ENCODE measurements around the gene PCDHB11. TPM values are rescaled to one million over a fixed set of nuclear protein-coding genes. Genes with fewer than 3 reads are reported as not detected.

The PCDHB11 gene
- 1.1 and 1.6 TPM in 2 replicates for polyA plus RNA-seq

GRCh38 chr5:141199359-141200235, at the start of gene PCDHB11:
Gene PCDHB11 (plus strand): TSS chr5:141199627. CDS start chr5:141199775, 148 bp downstream.

DNA sequence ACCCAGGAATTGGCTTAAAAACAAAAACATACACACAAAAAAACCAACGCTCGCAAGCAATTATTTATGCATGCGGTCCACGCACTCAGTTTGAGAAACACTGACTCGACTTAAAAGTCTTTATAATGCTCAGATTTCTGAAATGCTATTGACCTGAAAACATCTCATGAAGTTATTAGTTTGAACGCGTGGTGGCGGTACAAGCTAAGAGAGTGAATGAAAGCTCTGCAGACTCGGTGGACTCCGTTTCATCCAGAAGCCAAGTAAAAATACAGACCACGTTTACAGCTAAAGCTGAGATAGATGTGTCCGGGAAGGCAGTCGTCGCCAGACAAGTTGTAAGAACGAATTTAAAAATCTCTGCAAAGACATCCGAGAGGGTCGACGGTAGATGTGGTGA, 49.6 kb upstream of the PCDHB11 start, which contains the start of gene PCDHB6:
PCDHB6 (plus strand) TSS at position 246 of the 400 bp plus-strand sequence. CDS start 201 bp downstream, outside the sequence.

DNA sequence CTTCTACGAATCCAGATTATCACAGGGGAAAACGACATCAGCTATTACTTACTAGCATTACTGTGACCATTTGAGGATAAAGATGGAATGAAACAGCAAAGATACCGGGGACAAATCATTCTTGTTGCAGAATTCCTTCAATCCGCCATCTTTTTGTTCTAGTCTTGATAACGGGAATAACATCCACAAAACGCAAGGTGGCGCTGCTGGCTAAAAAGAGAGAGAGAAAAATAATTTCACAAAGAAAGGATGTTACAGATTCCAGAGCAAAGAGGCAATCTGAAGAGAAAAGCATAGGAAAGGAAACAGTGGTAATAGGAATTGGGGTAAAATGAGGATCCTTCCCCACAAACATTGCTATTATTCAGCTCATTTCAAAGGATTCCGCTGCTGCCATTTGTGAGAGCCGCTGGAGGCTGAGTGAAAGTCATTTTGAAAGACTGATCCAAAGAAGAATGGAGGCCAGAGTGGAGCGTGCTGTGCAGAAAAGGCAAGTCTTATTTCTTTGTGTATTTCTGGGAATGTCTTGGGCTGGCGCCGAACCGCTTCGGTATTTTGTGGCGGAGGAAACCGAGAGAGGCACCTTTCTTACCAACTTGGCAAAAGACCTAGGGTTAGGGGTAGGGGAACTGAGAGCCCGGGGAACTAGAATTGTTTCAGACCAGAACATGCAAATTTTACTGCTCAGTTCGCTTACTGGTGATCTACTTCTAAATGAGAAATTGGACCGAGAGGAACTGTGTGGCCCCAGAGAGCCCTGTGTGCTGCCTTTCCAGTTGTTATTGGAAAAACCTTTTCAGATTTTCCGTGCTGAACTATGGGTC, 26.8 kb upstream of the PCDHB11 start, which contains the start of gene PCDHB7:
PCDHB7 (plus strand) TSS at position 264 of the 824 bp plus-strand sequence; CDS start at position 456, 192 bp downstream.

GRCh38 chr5:141177577-141178191, 21.7 kb upstream of the PCDHB11 start, which contains the start of gene PCDHB8:
Gene PCDHB8 (plus strand): TSS chr5:141177790. CDS start chr5:141178035, 245 bp downstream.

GRCh38 chr5:141182248-141182647, 17.2 kb upstream of the PCDHB11 start, which contains the start of gene PCDHB16:
Gene PCDHB16 (plus strand): TSS chr5:141182387. CDS start chr5:141182560, 173 bp downstream.

DNA sequence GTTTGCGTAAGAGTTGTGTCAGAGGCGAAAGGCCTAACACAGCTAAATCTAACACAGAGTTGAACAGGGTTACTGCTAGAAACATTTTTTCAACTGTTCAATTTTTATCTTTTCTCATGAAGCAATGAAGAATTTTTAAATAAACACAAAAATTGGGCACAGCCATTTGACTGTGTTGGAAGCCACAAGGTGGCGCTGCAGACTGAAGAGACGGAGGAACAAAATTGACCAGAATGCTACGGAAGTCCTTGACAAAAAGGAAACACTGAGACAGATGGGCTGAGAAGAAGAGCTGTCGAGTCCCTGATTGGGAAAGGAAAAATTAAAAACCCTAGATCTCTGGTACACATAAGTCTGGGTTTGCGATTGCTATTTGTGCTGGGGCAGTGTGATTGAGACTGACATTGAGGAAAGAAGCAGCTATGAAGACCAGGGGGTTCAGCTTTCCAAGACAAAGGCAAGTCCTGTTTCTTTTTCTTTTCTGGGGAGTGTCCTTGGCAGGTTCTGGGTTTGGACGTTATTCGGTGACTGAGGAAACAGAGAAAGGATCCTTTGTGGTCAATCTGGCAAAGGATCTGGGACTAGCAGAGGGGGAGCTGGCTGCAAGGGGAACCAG, 12.4 kb upstream of the PCDHB11 start, which contains the start of gene PCDHB9:
PCDHB9 (plus strand) TSS at position 265 of the 616 bp plus-strand sequence; CDS start at position 423, 158 bp downstream.

GRCh38 chr5:141192110-141192725, 7.2 kb upstream of the PCDHB11 start, which contains the start of gene PCDHB10:
Gene PCDHB10 (plus strand): TSS chr5:141192353. CDS start chr5:141192553, 200 bp downstream.

DNA sequence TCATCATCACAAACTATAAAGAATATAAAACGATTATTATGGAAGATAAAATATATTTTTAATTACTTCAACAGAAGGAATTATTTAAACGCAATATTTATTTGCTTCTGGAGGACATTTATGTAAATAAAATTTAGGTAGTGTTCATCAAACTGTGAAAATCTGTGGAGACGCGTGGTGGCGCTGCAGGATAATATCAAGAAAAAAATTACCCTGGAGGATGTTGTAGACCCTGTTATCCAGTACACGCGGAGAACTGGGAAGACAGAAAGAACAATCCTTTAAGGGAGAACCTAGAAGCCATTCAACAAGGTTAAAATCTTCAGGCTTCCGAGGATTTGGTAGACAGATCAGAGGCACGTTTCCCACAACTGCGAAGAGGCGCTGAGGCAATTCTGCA, 9.1 kb downstream of the PCDHB11 start, which contains the start of gene PCDHB12:
PCDHB12 (plus strand) TSS at position 242 of the 400 bp plus-strand sequence. CDS start 189 bp downstream, outside the sequence.

DNA sequence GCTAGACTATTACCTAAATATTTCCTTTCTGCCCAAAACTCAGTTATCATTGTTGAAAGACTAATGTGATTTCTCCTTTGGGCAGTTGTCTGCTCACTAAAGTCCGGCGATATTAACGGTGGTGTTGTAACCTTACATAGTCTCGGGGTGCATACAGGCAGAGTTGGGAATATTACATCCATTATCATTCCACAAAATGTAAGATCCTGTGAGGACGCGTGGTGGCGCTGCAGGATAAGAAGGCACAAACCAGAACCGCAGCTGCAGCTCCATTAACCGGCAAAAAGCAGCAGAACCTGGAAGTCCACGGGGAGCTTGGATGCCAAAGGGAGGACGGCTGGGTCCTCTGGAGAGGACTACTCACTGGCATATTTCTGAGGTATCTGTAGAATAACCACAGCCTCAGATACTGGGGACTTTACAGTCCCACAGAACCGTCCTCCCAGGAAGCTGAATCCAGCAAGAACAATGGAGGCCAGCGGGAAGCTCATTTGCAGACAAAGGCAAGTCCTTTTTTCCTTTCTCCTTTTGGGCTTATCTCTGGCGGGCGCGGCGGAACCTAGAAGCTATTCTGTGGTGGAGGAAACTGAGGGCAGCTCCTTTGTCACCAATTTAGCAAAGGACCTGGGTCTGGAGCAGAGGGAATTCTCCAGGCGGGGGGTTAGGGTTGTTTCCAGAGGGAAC, 14.4 kb downstream of the PCDHB11 start, which contains the start of gene PCDHB13:
PCDHB13 (plus strand) TSS at position 264 of the 684 bp plus-strand sequence; CDS start at position 469, 205 bp downstream.

DNA sequence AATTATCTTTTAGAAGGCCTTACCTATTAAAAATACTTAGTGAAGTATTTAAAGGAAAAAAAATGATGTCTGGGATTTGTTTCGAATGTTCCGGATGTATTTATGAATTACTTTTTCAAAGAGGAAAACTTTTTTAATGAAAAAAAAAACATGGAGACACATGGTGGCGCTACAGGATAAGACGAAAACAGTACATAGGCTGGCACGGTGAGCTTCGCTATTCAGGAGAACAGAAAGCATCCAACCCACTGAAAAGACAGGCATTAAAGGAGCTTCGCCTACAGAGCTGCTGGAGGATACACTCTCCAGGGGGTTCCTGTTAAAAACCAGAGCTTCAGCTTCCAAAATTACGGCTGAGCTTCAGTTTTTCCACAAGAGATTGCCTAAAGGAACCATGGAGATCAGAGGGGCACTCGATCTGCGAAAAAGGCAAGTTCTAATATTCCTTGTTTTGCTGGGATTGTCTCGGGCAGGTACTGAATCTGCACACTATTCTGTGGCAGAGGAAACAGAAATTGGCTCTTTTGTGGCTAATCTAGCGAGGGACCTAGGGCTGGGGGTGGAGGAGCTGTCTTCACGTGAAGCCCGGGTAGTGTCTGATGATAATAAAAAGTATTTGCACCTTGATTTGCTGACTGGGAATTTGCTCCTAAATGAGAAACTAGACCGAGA, 23.8 kb downstream of the PCDHB11 start, which contains the start of gene PCDHB14:
PCDHB14 (plus strand) TSS at position 232 of the 672 bp plus-strand sequence; CDS start at position 395, 163 bp downstream.

DNA sequence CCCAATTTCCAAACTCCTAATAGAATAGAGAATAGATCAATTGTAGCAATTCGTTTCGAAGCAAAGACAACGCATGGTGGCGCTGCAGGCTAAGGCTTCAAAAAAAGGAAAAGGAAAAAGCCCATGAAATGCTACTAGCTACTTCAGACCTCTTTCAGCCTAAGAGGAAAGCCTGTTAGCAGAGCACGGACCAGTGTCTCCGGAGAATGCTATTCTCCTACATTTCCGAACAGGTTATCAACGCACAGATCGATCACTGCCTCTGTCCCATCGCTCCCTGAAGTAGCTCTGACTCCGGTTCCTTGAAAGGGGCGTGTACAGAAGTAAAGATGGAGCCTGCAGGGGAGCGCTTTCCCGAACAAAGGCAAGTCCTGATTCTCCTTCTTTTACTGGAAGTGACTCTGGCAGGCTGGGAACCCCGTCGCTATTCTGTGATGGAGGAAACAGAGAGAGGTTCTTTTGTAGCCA, 45.9 kb downstream of the PCDHB11 start, which contains the start of gene PCDHB15:
PCDHB15 (plus strand) TSS at position 146 of the 468 bp plus-strand sequence; CDS start at position 330, 184 bp downstream.

Other genes with a start within 250 kb of the PCDHB11 start
- gene PCDHAC2, start 233.2 kb upstream of the PCDHB11 start, polyA plus RNA-seq, result 22.6 and 36.9 TPM in 2 replicates
- not detected in 2 replicates for gene PCDHB1, start 148.3 kb upstream of the PCDHB11 start, polyA plus RNA-seq
- gene PCDHB2, start 105.0 kb upstream of the PCDHB11 start, polyA plus RNA-seq, result 4.7 and 8.3 TPM in 2 replicates
- 3.7 and 7.5 TPM in 2 replicates for gene PCDHB3, start 99.2 kb upstream of the PCDHB11 start, polyA plus RNA-seq
- gene PCDHB4, start 77.8 kb upstream of the PCDHB11 start, polyA plus RNA-seq, result 6.0 and 16.8 TPM in 2 replicates
- gene PCDHB5, start 64.4 kb upstream of the PCDHB11 start, polyA plus RNA-seq, result 2.1 and 4.8 TPM in 2 replicates
- gene PCDHB6, start 49.6 kb upstream of the PCDHB11 start, polyA plus RNA-seq, result 1.0 and 1.4 TPM in 2 replicates
- gene PCDHB7, start 27.0 kb upstream of the PCDHB11 start, polyA plus RNA-seq, result 0.78 TPM in 1 of 2 replicates, not detected in the other
- not detected in 2 replicates for gene PCDHB8, start 21.8 kb upstream of the PCDHB11 start, polyA plus RNA-seq
- gene PCDHB16, start 17.2 kb upstream of the PCDHB11 start, polyA plus RNA-seq, result 0.09 and 0.70 TPM in 2 replicates
- 0.21 and 0.81 TPM in 2 replicates for gene PCDHB9, start 12.5 kb upstream of the PCDHB11 start, polyA plus RNA-seq
- 1.2 and 3.6 TPM in 2 replicates for gene PCDHB10, start 7.3 kb upstream of the PCDHB11 start, polyA plus RNA-seq
- gene PCDHB12, start 9.1 kb downstream of the PCDHB11 start, polyA plus RNA-seq, result 2.6 and 2.8 TPM in 2 replicates
- 2.0 and 5.2 TPM in 2 replicates for gene PCDHB13, start 14.3 kb downstream of the PCDHB11 start, polyA plus RNA-seq
- 5.3 and 5.4 TPM in 2 replicates for gene PCDHB14, start 23.7 kb downstream of the PCDHB11 start, polyA plus RNA-seq
- 28.7 and 30.0 TPM in 2 replicates for gene PCDHB15, start 45.8 kb downstream of the PCDHB11 start, polyA plus RNA-seq
- gene SLC25A2, start 104.4 kb downstream of the PCDHB11 start, polyA plus RNA-seq, result not detected in 2 replicates
- 374 and 453 TPM in 2 replicates for gene TAF7, start 121.2 kb downstream of the PCDHB11 start, polyA plus RNA-seq
- 0.69 TPM in 1 of 2 replicates, not detected in the other for gene PCDHGA1, start 130.9 kb downstream of the PCDHB11 start, polyA plus RNA-seq
- 1.9 TPM in 1 of 2 replicates, not detected in the other for gene PCDHGA2, start 139.1 kb downstream of the PCDHB11 start, polyA plus RNA-seq
- gene PCDHGA3, start 144.2 kb downstream of the PCDHB11 start, polyA plus RNA-seq, result 1.3 and 4.3 TPM in 2 replicates
- gene PCDHGB1, start 150.5 kb downstream of the PCDHB11 start, polyA plus RNA-seq, result not detected in 2 replicates
- 0.27 TPM in 1 of 2 replicates, not detected in the other for gene PCDHGA4, start 155.4 kb downstream of the PCDHB11 start, polyA plus RNA-seq
- 0.08 and 2.9 TPM in 2 replicates for gene PCDHGB2, start 160.4 kb downstream of the PCDHB11 start, polyA plus RNA-seq
- 2.2 and 2.5 TPM in 2 replicates for gene PCDHGA5, start 164.5 kb downstream of the PCDHB11 start, polyA plus RNA-seq
- 0.06 and 1.2 TPM in 2 replicates for gene PCDHGB3, start 170.6 kb downstream of the PCDHB11 start, polyA plus RNA-seq
- gene PCDHGA6, start 174.3 kb downstream of the PCDHB11 start, polyA plus RNA-seq, result 0.30 and 0.60 TPM in 2 replicates
- gene PCDHGA7, start 183.1 kb downstream of the PCDHB11 start, polyA plus RNA-seq, result 0.73 and 1.8 TPM in 2 replicates
- gene PCDHGB4, start 188.1 kb downstream of the PCDHB11 start, polyA plus RNA-seq, result 1.8 and 2.1 TPM in 2 replicates
- gene PCDHGA8, start 193.0 kb downstream of the PCDHB11 start, polyA plus RNA-seq, result 0.11 and 0.13 TPM in 2 replicates
- gene PCDHGB5, start 198.3 kb downstream of the PCDHB11 start, polyA plus RNA-seq, result 0.32 TPM in 1 of 2 replicates, not detected in the other
- gene PCDHGA9, start 203.2 kb downstream of the PCDHB11 start, polyA plus RNA-seq, result 1.1 and 1.9 TPM in 2 replicates
- gene PCDHGB6, start 208.4 kb downstream of the PCDHB11 start, polyA plus RNA-seq, result 0.31 and 0.42 TPM in 2 replicates
- 6.1 and 7.8 TPM in 2 replicates for gene PCDHGA10, start 213.4 kb downstream of the PCDHB11 start, polyA plus RNA-seq
- gene PCDHGB7, start 218.1 kb downstream of the PCDHB11 start, polyA plus RNA-seq, result 0.35 TPM in 1 of 2 replicates, not detected in the other
- gene PCDHGA11, start 221.4 kb downstream of the PCDHB11 start, polyA plus RNA-seq, result 1.5 and 2.4 TPM in 2 replicates
- 3.6 and 4.3 TPM in 2 replicates for gene PCDHGA12, start 230.9 kb downstream of the PCDHB11 start, polyA plus RNA-seq